Measurements from ENCODE around the gene SUGP2.

SUGP2 gene

GRCh38 chr19:19009951-19010350 lies 23.4 kb downstream of the SUGP2 start:
- no peak overlapping the region for H3K4me3 ChIP-seq (ENCODE audit: low read depth, low read length)
- TF ChIP-seq CTCF (IDR thresholded peaks at IDR 0.05; ENCODE audit: low read depth, low read length, missing control alignments) = no peak
- in situ Hi-C loops (cut with HindIII; ENCODE audit: low sequenced_read_pairs) = no loop called here
- DNase-seq (ENCODE audit: low read depth) = no peak

- in situ Hi-C loops (cut with HindIII; ENCODE audit: low sequenced_read_pairs) = no loop called here
- DNase-seq (ENCODE audit: low read depth) = peak; percentile 4
- no peak for TF ChIP-seq CTCF (IDR thresholded peaks at IDR 0.05; ENCODE audit: low read depth, low read length, missing control alignments)
- no peak overlapping the region for H3K4me3 ChIP-seq (ENCODE audit: low read depth, low read length)
Observed at GRCh38 chr19:19006213-19006612, 27.1 kb downstream of the SUGP2 start.

GRCh38 chr19:19004144-19004543 lies 29.2 kb downstream of the SUGP2 start:
- in situ Hi-C loops (cut with HindIII; ENCODE audit: low sequenced_read_pairs) = no loop called here
- no peak for DNase-seq (ENCODE audit: low read depth)
- H3K4me3 ChIP-seq (ENCODE audit: low read depth, low read length) = no peak overlapping the region
- TF ChIP-seq CTCF (IDR thresholded peaks at IDR 0.05; ENCODE audit: low read depth, low read length, missing control alignments) = no peak

- TF ChIP-seq CTCF (IDR thresholded peaks at IDR 0.05; ENCODE audit: low read depth, low read length, missing control alignments) = peak; percentile 47
- H3K4me3 ChIP-seq (ENCODE audit: low read depth, low read length) = no peak overlapping the region
- no peak for DNase-seq (ENCODE audit: low read depth)
- in situ Hi-C loops (cut with HindIII; ENCODE audit: low sequenced_read_pairs) = no loop called here
Observed at GRCh38 chr19:18999896-19000620, 33.3 kb downstream of the SUGP2 start.

GRCh38 chr19:18999016-18999758 lies 34.1 kb downstream of the SUGP2 start:
- H3K4me3 ChIP-seq (ENCODE audit: low read depth, low read length) = no peak overlapping the region
- DNase-seq (ENCODE audit: low read depth) = peak; percentile 34
- no peak for TF ChIP-seq CTCF (IDR thresholded peaks at IDR 0.05; ENCODE audit: low read depth, low read length, missing control alignments)
- in situ Hi-C loops (cut with HindIII; ENCODE audit: low sequenced_read_pairs) = no loop called here

GRCh38 chr19:18998276-18998675 lies 35.0 kb downstream of the SUGP2 start:
- in situ Hi-C loops (cut with HindIII; ENCODE audit: low sequenced_read_pairs) = no loop called here

More at GRCh38 chr19:18998276-18998675, 35.0 kb downstream of the SUGP2 start:
- TF ChIP-seq CTCF (IDR thresholded peaks at IDR 0.05; ENCODE audit: low read depth, low read length, missing control alignments) = no peak
- H3K4me3 ChIP-seq (ENCODE audit: low read depth, low read length) = no peak overlapping the region
- DNase-seq (ENCODE audit: low read depth) = no peak

Data from astrocyte of the cerebellum (primary cell).